ENCODE data around the gene LGR6. TPM values are rescaled to one million over a fixed set of nuclear protein-coding genes. Genes with fewer than 3 reads are reported as not detected.

Gene LGR6
- polyA plus RNA-seq, 1 donor from 2014 or later: not detected

- H3F3A ChIP-seq (ENCODE audit: insufficient read depth, low read length, poor library complexity, severe bottlenecking): no peaks in the 10 kb centered on the region
- H3K9me3 ChIP-seq (ENCODE audit: low read length): no peaks in the 10 kb centered on the region
- H3K4me3 ChIP-seq (ENCODE audit: low read length): no peak overlapping the region
- H4K20me1 ChIP-seq (ENCODE audit: insufficient read depth): no peaks in the 10 kb centered on the region
- H3K27ac ChIP-seq (ENCODE audit: low read length): no peak overlapping the region
- TF ChIP-seq EP300 (conservative IDR thresholded peaks at IDR 0.05; ENCODE audit: poor library complexity, severe bottlenecking): no peak
- TF ChIP-seq SMC3 (conservative IDR thresholded peaks at IDR 0.05; ENCODE audit: poor library complexity): no peak
- no peak for TF ChIP-seq MXI1 (conservative IDR thresholded peaks at IDR 0.05; ENCODE audit: poor library complexity, severe bottlenecking)
- no peak for TF ChIP-seq RAD21 (conservative IDR thresholded peaks at IDR 0.05)
- TF ChIP-seq POLR2AphosphoS5 (IDR thresholded peaks at IDR 0.05): no peak
- TF ChIP-seq CTCF (IDR thresholded peaks at IDR 0.05; ENCODE audit: poor library complexity, severe bottlenecking): no peak
- no peak for TF ChIP-seq REST (IDR thresholded peaks at IDR 0.05; ENCODE audit: borderline replicate concordance)
- TF ChIP-seq EZH2 (IDR thresholded peaks at IDR 0.05; ENCODE audit: borderline replicate concordance, insufficient read depth, low read length, poor library complexity, severe bottlenecking): no peak
- TF ChIP-seq TAF1 (IDR thresholded peaks at IDR 0.05; ENCODE audit: low read depth): no peak
- H2AFZ ChIP-seq (ENCODE audit: low read depth, low read length): no peak overlapping the region
- no peak overlapping the region for H3K9ac ChIP-seq (ENCODE audit: low read length)
- H3K79me2 ChIP-seq (replicated peaks; ENCODE audit: insufficient read depth, low read length): no peaks in the 10 kb centered on the region
- no peaks in the 10 kb centered on the region for H3K27me3 ChIP-seq (ENCODE audit: insufficient read depth, low read depth, low read length)
- H3K9me2 ChIP-seq (ENCODE audit: insufficient read depth, low read length): no peaks in the 10 kb centered on the region
- H3K4me2 ChIP-seq (ENCODE audit: low read length): no peak overlapping the region
- H3K36me3 ChIP-seq (ENCODE audit: insufficient read depth, low read length): no peaks in the 10 kb centered on the region
Measured at GRCh38 chr1:202235003-202235660, 41.5 kb downstream of the LGR6 start.

DNA sequence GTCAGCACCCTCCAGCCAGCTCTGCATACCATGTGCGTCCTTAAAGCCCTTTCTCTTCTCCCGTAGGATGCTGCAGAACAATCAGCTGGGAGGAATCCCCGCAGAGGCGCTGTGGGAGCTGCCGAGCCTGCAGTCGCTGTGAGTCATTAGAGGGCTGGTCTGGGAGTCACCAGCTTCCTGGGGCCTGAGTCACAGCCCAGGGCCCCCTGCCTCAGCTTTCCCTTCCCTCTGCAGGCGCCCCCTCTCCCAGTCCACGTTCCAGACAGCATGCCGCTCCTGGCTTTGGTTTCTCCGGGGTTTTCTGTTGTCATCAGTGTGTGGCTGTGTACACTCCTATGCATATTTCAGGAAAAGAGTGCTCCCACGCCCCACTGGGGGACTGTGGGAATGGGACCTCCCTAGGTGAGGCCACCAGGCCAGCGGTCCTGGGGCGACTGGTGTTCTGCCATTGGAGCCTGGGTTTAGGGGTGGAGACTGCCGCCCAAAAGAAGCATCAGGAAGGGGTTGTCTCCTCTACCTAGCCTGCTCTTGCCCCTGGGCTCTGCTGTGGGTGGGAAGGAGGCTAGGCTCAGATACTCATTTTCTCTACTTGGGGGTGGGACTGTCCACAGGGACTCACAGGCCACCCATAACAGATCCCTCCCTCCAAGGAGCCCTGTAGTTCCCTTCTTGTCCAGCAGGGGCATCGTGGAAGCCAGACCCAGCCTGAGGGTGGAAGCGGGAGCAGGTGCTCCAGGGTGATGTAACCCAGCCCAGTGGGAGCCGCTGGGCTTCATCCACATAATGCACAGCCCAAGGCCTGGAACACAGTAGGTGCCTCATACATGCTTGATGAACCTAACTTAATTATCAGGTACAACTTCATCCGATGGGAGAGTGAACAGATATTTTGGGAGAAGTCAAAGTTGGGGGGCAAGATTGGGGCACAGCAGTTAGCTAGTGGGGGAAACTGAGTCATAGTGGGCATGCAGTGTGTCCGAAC is 42.5 kb downstream of the LGR6 start:
- H3K36me3 ChIP-seq (ENCODE audit: insufficient read depth, low read length): no peaks in the 10 kb centered on the region
- H4K20me1 ChIP-seq (ENCODE audit: insufficient read depth): no peaks in the 10 kb centered on the region
- H3K27me3 ChIP-seq (ENCODE audit: insufficient read depth, low read depth, low read length): no peaks in the 10 kb centered on the region
- no peaks in the 10 kb centered on the region for H3K79me2 ChIP-seq (replicated peaks; ENCODE audit: insufficient read depth, low read length)
- no peak overlapping the region for H3K4me2 ChIP-seq (ENCODE audit: low read length)
- TF ChIP-seq CTCF (IDR thresholded peaks at IDR 0.05; ENCODE audit: poor library complexity, severe bottlenecking) (peak; percentile 57), REST (IDR thresholded peaks at IDR 0.05; ENCODE audit: borderline replicate concordance) (no peak)
- H3K9me2 ChIP-seq (ENCODE audit: insufficient read depth, low read length): no peaks in the 10 kb centered on the region
- H2AFZ ChIP-seq (ENCODE audit: low read depth, low read length): no peak overlapping the region
- no peaks in the 10 kb centered on the region for H3F3A ChIP-seq (ENCODE audit: insufficient read depth, low read length, poor library complexity, severe bottlenecking)
- no peak overlapping the region for H3K4me3 ChIP-seq (ENCODE audit: low read length)
- no peak overlapping the region for H3K9ac ChIP-seq (ENCODE audit: low read length)
- H3K9me3 ChIP-seq (ENCODE audit: low read length): no peaks in the 10 kb centered on the region
- H3K27ac ChIP-seq (ENCODE audit: low read length): no peak overlapping the region
